AG10803 (cell line): Measurements from ENCODE around the gene TPGS1.

ENCODE experiments used
- DNase-seq: peaks from one replicate; pipeline ENCODE4 v3.0.0; 2010; ENCODE audit warnings: low read depth
- H3K4me3 ChIP-seq: 2 replicates; pipeline ENCODE4 v1.5.1; 2011; ENCODE audit warnings: mild to moderate bottlenecking, low read length, control low read depth
- TF ChIP-seq, protein P1 (sequence below): conservative IDR thresholded peaks from 2 replicates; pipeline ENCODE4 v1.5.1; 2011; ENCODE audit warnings: mild to moderate bottlenecking, low read length, control low read depth, inconsistent platforms

TPGS1 gene

DNA sequence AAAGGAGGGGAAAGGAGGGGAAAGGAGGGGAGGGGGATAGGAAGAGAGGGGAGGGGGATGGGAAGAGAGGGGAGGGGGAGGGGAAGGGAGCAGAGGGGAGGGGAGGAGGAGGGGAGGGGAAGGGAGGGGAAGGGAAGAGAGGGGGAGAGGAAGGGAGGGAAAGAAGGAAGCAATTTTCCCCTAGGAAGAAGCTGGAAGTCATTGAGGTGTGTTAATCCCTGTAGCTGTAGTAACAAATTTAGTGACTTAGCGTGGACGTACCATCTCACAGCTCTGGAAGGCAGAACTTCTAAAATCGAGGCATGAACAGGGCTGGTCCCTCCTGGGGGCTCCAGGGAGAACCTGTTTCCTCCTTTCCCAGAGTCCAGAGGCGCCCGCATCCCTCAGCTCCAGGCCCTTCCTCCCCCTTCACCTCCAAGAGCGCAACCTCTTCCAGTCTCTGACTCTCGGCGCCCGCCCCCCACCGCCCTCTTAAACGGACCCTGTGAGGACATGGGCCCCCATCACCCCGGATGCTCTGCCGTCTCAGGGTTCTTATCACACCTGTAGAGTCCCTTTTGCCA lies 18.6 kb downstream of the TPGS1 start:
- no peak for DNase-seq
- no peak overlapping the region for H3K4me3 ChIP-seq
- TF ChIP-seq, protein P1, sequence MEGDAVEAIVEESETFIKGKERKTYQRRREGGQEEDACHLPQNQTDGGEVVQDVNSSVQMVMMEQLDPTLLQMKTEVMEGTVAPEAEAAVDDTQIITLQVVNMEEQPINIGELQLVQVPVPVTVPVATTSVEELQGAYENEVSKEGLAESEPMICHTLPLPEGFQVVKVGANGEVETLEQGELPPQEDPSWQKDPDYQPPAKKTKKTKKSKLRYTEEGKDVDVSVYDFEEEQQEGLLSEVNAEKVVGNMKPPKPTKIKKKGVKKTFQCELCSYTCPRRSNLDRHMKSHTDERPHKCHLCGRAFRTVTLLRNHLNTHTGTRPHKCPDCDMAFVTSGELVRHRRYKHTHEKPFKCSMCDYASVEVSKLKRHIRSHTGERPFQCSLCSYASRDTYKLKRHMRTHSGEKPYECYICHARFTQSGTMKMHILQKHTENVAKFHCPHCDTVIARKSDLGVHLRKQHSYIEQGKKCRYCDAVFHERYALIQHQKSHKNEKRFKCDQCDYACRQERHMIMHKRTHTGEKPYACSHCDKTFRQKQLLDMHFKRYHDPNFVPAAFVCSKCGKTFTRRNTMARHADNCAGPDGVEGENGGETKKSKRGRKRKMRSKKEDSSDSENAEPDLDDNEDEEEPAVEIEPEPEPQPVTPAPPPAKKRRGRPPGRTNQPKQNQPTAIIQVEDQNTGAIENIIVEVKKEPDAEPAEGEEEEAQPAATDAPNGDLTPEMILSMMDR, result no peak

DNA sequence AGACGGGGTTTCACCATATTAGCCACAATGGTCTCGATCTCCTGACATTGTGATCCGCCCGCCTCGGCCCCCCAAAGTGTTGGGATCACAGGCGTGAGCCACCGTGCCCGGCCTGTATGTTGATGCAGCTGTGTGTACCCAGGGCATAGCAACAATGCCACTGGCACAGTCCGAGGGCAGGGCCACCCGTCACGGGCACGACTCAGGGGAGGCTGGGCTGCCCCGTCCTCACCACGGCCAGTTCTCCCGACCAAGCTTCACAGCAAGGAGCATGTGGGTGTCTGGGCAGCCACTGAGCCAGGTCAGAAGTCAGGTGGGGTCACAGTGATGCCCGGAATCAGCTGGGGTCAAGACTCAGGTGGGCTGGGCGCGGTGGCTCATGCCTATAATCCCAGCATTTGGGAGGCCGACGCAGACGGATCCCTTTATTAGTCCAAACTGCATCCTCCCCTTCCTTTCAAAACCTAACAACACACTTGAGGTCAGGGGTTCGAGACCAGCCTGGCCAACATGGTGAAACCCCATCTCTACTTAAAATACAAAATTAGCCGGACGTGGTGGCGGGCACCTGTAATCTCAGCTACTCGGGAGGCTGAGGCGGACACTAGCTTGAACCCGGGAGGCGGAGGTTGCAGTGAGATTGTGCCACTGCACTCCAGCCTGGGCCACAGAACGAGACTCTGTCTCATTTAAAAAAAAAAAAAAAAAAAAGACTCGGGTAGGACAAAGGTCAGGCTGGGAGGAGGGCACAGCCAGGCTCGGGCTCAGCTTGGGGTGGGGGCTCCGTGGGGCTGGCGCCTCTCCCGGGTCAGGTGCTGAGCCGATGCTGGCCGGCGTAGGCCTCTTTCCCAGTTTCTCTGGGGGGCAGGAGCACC lies 23.1 kb downstream of the TPGS1 start:
- no peak for DNase-seq
- TF ChIP-seq, protein P1, result no peak
- H3K4me3 ChIP-seq, result peak overlapping the region; percentile 73

DNA sequence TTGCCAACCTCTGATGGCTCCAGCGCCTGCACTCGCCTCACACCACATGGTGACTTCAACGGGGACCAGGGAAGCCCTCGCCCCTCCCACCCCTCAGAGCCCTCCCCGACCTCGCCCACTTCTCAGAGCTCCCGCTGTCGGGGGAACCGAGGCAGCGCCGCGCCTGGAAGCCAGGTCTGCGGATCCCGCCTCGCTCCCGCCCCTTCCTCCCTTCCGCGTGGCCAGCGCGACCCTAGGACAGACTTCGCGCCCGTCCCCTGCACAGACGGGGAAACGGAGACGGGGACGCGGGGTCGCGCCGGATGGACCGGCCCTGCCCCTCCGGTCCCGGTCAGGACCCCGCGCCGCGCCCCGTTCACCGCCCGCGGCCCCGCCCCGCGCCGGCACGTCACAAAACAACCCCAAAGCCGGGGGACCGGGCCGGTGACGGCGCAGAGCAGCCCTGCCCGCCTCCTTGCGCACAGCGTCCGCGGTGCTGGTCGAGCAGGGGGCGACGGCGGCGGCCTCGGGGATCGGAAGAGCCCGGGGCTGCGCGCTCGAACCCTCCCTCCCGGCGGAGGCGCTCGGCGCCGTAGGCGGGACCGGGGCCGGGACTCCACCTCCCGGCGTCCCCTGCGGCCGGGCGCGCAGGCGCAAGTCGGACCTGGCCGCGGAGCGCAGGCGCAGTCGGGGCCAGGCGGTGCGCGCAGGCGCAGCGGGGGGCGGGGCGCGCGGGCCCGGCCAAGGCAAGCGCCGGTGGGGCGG lies 23.9 kb downstream of the TPGS1 start:
- TF ChIP-seq, protein P1, result peak; percentile 10; the same call in 1 of the 2 replicates
- peak overlapping the region; percentile 88 for H3K4me3 ChIP-seq
- DNase-seq, result peak; percentile 71

DNA sequence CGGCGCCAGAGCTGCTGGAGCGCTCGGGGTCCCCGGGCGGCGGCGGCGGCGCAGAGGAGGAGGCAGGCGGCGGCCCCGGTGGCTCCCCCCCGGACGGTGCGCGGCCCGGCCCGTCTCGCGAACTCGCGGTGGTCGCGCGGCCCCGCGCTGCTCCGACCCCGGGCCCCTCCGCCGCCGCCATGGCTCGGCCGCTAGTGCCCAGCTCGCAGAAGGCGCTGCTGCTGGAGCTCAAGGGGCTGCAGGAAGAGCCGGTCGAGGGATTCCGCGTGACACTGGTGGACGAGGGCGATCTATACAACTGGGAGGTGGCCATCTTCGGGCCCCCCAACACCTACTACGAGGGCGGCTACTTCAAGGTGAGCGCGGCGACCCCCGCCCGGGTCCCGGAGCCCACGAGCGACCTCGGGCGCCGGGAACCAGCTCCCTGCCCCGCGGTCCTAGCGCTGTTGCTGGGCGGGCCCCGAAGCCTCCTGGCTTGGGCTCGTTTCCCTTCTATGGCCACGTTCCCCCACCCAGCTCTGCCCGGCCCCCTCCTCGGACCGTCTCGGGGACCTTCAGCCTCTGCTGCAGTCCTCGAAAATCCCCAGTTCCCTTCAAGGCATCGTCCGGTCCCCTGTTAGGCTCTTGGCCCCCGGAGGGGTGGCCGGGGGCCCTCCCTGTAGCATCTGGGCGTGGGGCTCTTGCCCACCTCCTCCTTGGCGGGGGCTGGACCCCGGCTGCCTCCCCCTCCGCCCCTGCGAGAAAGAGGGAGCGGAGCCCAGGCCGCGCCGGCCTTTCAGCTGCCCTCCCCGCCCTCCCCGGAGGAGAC lies 24.7 kb downstream of the TPGS1 start, which contains the start of gene CDC34:
Gene CDC34, plus strand, starts transcription at position 8 of the 808 bp plus-strand sequence. Its CDS starts 172 bp downstream, at position 180.
- DNase-seq, result no peak
- H3K4me3 ChIP-seq, result peak within 1 kb of the TSS; percentile 88

DNA sequence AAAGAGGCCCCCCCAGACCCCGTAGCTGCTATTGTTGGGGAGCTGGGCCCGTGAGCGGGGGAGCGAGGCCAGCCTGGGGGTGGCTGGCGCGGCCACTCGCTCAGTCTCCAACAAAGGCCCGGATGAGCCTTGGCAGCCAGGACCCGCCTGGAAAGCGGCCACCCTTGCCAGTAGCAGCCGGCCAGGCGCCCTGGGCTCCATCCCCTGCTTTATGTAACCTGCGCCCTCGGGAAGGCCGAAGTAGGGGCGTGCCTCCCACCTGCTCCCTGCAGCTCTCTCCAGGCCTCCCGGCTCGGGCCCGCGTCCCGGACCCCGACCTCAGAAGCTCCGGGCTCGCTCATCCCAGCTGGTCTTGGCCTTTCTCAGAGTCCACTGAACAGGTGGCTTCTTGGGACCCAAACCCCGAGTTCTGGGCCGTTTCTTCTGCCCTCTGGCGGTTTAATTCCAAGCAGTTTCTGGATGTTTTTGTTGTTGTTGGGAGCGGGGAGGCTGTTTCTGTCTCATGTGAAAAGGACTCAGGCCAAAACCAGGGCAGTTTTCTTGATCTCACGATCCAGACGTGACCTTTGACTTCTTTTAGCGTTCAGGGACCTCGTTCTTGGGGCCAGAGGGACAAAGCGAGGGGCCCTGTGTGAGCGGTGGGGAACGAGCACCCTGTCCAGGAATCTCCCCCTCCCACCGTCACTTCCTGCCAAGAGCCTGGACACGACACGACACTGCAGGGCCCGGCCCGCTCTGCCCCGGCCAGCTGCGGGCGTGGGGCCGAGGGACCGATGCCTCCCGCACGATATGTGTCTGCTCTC lies 25.5 kb downstream of the TPGS1 start:
- peak overlapping the region; percentile 88 for H3K4me3 ChIP-seq
- DNase-seq, result peak; percentile 64
- TF ChIP-seq, protein P1, result peak; percentile 63

More for the DNA sequence above, 24.7 kb downstream of the TPGS1 start, which contains the start of gene CDC34:
- TF ChIP-seq, protein P1, result no peak
